Measurements from ENCODE around the gene CALCB.
A peak's percentile ranks its signal among the peaks of the same experiment; 100 is the strongest.
"Not testable (repeated sequence)": the region's sequence is repeated elsewhere in the genome, so short reads cannot be mapped to it uniquely, and the experiment has no call there.

The CALCB gene, protein sequence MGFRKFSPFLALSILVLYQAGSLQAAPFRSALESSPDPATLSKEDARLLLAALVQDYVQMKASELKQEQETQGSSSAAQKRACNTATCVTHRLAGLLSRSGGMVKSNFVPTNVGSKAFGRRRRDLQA

DNA sequence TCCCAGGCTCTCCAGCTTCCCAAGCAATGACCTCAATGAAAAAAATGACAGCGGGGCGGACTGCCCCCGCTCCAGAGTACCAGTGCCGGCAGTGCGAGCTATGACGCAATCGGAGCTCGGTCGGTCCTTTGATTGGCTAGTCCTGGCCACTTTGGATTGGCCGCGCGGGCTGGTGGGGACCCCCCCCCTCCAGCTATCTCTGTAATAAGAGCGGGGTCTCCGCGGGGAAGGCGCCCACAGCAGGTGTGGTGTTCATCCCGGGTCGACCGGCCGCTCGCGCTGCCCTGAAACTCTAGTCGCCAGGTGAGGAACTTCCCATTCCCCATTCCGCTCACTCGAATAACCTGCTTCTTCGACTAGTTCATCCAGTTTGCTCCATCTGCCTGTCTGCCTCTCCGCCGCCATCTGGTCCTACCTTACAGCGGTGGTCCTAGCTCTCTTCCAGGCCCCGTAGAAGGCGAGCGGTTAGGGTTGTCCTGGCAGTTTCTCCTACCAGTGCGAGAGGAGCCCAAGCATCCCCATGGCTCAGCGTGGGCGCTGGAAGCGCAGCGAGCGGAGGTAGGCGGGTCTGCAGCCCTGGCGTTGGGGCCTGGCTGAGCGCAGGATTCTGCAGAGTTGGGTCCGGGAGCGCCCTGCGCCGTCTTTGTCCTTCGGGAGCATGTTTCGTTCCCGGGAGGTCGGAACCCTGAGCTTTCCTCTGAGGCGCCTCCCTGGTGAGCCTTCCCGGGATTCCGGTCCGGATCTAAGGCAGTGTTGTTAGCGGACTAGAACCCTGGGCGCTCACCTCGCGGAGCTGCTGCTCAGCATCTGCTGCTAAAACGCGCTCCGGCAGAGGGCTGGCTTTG is at the start of gene CALCB:
CALCB (plus strand) TSS at position 233 of the 845 bp plus-strand sequence. CDS start 1,126 bp downstream, outside the sequence.
- H3K9ac ChIP-seq (ENCODE audit: low read depth, low read length), result peak within 1 kb of the TSS; percentile 16; the same call in 1 of the 2 replicates
- H3K4me1 ChIP-seq (ENCODE audit: insufficient read depth, low read length), result peaks cover 5% of the 10 kb centered on the region; the same call in 1 of the 2 replicates
- H3K4me3 ChIP-seq (ENCODE audit: low read length), result peak within 1 kb of the TSS; percentile 81
- H3K27ac ChIP-seq (ENCODE audit: low read length), result no peak within 1 kb of the TSS
- no peaks in the 10 kb centered on the region for H3K36me3 ChIP-seq (ENCODE audit: insufficient read depth, low read depth, low read length)
- no peaks in the 10 kb centered on the region; the same call in 1 of the 2 replicates for H3K9me3 ChIP-seq (ENCODE audit: insufficient read depth, low read depth, low read length)
- peaks cover 36% of the 10 kb centered on the region for H3K27me3 ChIP-seq (ENCODE audit: insufficient read depth, low read length)

DNA sequence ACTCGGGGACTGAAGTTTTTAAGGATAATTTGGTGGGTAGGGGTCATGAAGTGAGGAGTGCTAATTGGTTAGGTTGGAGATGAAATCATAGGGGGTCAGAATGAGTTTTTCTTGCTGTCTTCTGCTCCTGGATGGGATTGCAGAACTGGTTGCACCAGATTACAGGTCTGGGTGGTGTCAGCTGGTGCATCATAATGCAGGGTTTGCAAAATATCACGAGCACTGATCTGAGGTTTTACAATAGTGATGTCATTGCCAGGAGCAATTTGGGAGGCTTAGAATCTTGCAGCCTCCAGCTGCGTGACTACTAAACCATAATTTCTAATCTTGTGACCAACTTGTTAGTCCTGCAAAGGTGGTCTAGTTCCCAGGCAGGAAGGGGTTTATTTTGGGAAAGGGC is 46.4 kb upstream of the CALCB start:
- Histone ChIP-seq H3K27me3 (ENCODE audit: insufficient read depth, low read length) (no peaks in the 10 kb centered on the region), H3K9me3 (ENCODE audit: insufficient read depth, low read depth, low read length) (peaks cover 12% of the 10 kb centered on the region; the same call in 1 of the 2 replicates), H3K9ac (ENCODE audit: low read depth, low read length) (no peak overlapping the region), H3K27ac (ENCODE audit: low read length) (no peak overlapping the region), H3K36me3 (ENCODE audit: insufficient read depth, low read depth, low read length) (no peaks in the 10 kb centered on the region), H3K4me1 (ENCODE audit: insufficient read depth, low read length) (peaks cover 3% of the 10 kb centered on the region; the same call in 1 of the 2 replicates), H3K4me3 (ENCODE audit: low read length) (no peak overlapping the region)

DNA sequence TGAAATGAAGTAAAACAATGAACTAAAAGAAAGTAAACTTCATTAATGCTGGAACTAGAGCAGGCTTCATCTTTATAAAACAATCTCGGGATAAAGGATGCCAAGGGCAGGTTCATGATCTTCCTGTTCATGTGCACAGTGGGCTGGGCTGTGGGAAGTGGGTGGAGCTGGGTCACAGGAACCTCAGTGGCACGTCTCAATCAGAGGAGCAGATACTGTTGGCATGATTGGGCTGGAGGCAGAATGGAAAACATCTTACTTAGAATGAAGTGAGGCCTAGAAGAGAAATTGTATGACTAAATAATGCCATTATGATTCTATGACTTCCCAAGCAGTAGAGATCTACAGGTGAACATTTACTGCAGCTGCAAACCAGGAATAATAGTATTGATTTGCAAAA is 45.4 kb upstream of the CALCB start:
- H3K36me3 ChIP-seq (ENCODE audit: insufficient read depth, low read depth, low read length), result no peaks in the 10 kb centered on the region
- no peak overlapping the region for H3K27ac ChIP-seq (ENCODE audit: low read length)
- H3K9ac ChIP-seq (ENCODE audit: low read depth, low read length), result no peak overlapping the region
- H3K4me1 ChIP-seq (ENCODE audit: insufficient read depth, low read length), result peaks cover 3% of the 10 kb centered on the region; the same call in 1 of the 2 replicates
- H3K27me3 ChIP-seq (ENCODE audit: insufficient read depth, low read length), result no peaks in the 10 kb centered on the region
- peaks cover 12% of the 10 kb centered on the region; the same call in 1 of the 2 replicates for H3K9me3 ChIP-seq (ENCODE audit: insufficient read depth, low read depth, low read length)
- H3K4me3 ChIP-seq (ENCODE audit: low read length), result no peak overlapping the region

DNA sequence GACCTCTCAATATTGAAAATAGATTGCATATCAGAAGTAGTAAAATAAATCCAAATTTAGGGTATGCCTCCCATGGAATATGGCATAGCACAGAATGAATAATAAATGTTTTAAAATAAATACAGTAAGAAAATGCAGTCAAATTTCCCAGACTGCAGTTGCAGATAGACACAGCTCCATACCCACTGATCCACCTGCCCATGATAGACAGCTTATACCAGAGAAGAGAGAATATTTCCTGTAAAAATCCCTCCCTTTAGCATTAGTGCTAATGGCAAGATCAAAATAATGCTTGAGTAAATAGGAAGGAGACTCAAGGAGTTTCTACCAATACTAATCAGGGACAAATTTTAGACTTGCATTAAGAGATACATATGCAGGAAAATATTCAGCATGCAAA is 45.0 kb upstream of the CALCB start:
- Histone ChIP-seq H3K9me3 (ENCODE audit: insufficient read depth, low read depth, low read length) (peaks cover 8% of the 10 kb centered on the region; the same call in 1 of the 2 replicates), H3K27me3 (ENCODE audit: insufficient read depth, low read length) (no peaks in the 10 kb centered on the region), H3K36me3 (ENCODE audit: insufficient read depth, low read depth, low read length) (no peaks in the 10 kb centered on the region), H3K4me3 (ENCODE audit: low read length) (no peak overlapping the region), H3K4me1 (ENCODE audit: insufficient read depth, low read length) (peaks cover 3% of the 10 kb centered on the region; the same call in 1 of the 2 replicates), H3K27ac (ENCODE audit: low read length) (no peak overlapping the region), H3K9ac (ENCODE audit: low read depth, low read length) (no peak overlapping the region)

DNA sequence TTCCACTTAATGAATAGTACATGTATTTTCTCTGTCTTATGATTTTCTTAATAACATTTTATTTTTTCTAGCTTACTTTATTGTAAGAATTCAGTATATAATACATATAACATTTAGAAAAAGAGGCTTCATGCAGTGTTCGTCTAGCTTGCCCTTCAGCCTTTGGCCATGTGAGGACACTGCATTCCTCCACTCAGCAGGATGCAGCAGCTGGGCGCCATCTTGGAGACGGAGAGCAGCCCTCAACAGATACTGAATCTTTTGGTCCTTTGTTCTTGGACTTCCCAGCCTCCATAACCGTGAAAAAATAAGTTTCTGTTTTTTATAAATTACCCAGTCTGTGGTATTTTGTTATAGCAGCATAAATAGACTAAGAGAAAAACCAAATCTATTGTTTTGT is 41.4 kb upstream of the CALCB start:
- H3K9ac ChIP-seq (ENCODE audit: low read depth, low read length); H3K4me1 ChIP-seq (ENCODE audit: insufficient read depth, low read length); H3K4me3 ChIP-seq (ENCODE audit: low read length); H3K9me3 ChIP-seq (ENCODE audit: insufficient read depth, low read depth, low read length); H3K27ac ChIP-seq (ENCODE audit: low read length); H3K36me3 ChIP-seq (ENCODE audit: insufficient read depth, low read depth, low read length); H3K27me3 ChIP-seq (ENCODE audit: insufficient read depth, low read length): not testable (repeated sequence)

DNA sequence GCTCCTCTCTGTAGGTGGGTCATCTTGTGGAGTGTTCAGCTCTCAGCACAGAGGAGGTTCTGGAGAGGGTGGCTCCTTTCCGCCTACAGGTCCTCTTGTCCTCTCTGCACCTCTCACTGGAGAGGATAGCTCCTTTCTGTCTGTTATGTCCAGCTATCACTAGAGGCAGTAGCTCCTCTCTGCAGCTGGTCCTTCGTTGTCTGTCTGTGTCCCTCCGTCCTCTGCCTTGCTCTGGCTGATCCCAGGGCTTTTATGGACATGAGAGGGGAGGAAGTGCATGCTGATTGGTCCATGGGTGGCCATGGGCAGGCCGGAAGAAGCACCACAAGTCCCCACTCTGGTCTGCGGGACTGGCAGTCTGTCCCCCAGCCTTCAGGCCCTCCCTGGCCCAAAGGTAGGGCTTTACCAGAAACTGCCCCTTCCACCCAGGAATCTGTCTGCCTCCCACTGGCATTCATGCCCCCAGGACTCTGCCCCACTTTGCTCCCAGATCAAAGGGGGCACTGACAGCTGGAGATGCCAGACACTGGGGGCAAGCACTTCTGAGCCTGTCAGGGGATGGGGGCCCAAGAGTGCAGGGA is 38.6 kb upstream of the CALCB start:
- Histone ChIP-seq H3K27ac (ENCODE audit: low read length) (no peak overlapping the region), H3K27me3 (ENCODE audit: insufficient read depth, low read length) (no peaks in the 10 kb centered on the region), H3K9ac (ENCODE audit: low read depth, low read length) (no peak overlapping the region), H3K4me3 (ENCODE audit: low read length) (peak overlapping the region; percentile 22; the same call in 1 of the 2 replicates), H3K4me1 (ENCODE audit: insufficient read depth, low read length) (no peaks in the 10 kb centered on the region), H3K36me3 (ENCODE audit: insufficient read depth, low read depth, low read length) (no peaks in the 10 kb centered on the region), H3K9me3 (ENCODE audit: insufficient read depth, low read depth, low read length) (no peaks in the 10 kb centered on the region)

DNA sequence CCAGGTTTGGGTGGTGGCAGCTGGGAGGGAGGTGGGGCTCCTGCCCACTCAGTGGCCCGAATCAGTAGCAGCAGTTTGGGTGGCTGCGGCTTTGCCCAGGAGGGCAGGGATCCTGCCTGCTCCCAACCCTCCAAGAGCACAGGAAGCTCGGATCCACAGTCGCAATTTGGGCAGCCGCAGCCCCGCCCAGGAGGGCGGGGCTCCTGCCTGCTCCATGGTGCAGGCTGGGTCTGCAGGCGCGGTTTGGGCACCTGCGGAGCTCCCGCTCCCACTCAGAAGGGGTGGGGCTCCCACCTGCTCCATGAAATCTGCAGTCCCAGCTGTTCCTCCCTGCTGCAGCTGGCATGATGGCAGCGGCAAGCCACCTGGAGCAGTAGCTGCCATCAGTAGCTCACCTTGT is 38.1 kb upstream of the CALCB start:
- H3K9me3 ChIP-seq (ENCODE audit: insufficient read depth, low read depth, low read length), result no peaks in the 10 kb centered on the region
- H3K36me3 ChIP-seq (ENCODE audit: insufficient read depth, low read depth, low read length), result no peaks in the 10 kb centered on the region
- H3K9ac ChIP-seq (ENCODE audit: low read depth, low read length), result no peak overlapping the region
- H3K27me3 ChIP-seq (ENCODE audit: insufficient read depth, low read length), result no peaks in the 10 kb centered on the region
- H3K27ac ChIP-seq (ENCODE audit: low read length), result no peak overlapping the region
- peak overlapping the region; percentile 34; the same call in 1 of the 2 replicates for H3K4me3 ChIP-seq (ENCODE audit: low read length)
- H3K4me1 ChIP-seq (ENCODE audit: insufficient read depth, low read length), result peaks cover under 1% of the 10 kb centered on the region; the same call in 1 of the 2 replicates

DNA sequence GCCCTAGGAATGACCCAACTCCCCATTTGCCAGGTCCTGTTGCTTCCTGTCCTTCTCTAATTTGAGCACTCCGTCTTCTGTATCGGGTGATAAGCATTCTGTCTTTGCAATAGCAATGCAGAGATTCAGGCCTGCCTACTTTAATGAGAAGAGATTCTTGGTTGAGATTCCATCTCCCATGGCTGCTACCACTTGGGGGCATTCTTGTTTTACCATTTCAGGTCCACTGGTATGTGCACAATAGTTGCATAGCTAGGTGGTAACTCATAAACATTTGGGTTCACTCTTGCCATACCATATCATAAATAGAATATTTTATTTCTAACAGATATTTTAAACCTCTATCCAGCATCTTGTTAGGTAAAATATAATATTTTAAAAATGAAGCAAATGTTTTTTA is 34.4 kb upstream of the CALCB start:
- no peaks in the 10 kb centered on the region for H3K9me3 ChIP-seq (ENCODE audit: insufficient read depth, low read depth, low read length)
- H3K27me3 ChIP-seq (ENCODE audit: insufficient read depth, low read length), result no peaks in the 10 kb centered on the region
- H3K4me1 ChIP-seq (ENCODE audit: insufficient read depth, low read length), result peaks cover 19% of the 10 kb centered on the region
- H3K36me3 ChIP-seq (ENCODE audit: insufficient read depth, low read depth, low read length), result no peaks in the 10 kb centered on the region
- no peak overlapping the region for H3K4me3 ChIP-seq (ENCODE audit: low read length)
- no peak overlapping the region for H3K27ac ChIP-seq (ENCODE audit: low read length)
- H3K9ac ChIP-seq (ENCODE audit: low read depth, low read length), result no peak overlapping the region

DNA sequence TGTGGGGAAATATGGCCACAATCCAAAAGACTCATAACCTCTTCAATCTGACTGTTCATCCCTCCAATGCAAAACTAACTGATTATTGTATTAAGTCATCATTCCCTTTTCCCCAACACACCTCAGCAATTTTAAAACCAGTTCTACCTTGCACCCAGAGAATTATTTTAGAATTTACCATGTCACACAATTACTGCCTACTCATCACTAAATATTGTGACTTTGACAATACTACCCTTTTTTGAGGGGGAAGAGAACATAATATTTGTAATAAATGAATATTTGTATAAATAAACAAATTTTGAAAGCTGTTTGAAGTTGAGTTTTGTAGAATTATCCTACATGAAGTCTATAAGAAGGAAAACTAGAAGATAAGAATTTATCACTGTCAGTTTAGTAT is 28.2 kb upstream of the CALCB start:
- Histone ChIP-seq H3K4me3 (ENCODE audit: low read length) (no peak overlapping the region), H3K27me3 (ENCODE audit: insufficient read depth, low read length) (no peaks in the 10 kb centered on the region), H3K4me1 (ENCODE audit: insufficient read depth, low read length) (peaks cover 19% of the 10 kb centered on the region), H3K9me3 (ENCODE audit: insufficient read depth, low read depth, low read length) (no peaks in the 10 kb centered on the region), H3K27ac (ENCODE audit: low read length) (no peak overlapping the region), H3K9ac (ENCODE audit: low read depth, low read length) (no peak overlapping the region), H3K36me3 (ENCODE audit: insufficient read depth, low read depth, low read length) (no peaks in the 10 kb centered on the region)

DNA sequence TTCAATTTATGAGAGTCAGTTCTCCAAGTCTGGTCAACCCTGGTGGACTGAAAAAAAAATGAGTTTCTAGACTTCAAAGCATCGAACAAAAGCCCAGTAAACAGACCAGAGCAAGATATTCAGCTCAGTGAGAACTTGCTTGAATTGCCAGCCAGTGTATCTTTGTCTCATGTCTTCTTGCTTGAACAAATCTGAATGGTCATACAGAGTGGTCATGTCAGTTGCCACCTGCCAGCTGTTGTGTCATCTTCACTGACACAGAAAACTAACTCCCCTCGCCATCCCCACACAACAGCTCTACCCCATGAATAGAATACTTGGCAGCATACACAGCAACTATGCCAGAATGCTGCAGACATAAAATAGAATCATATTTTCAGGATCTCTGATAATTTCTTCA is 27.5 kb upstream of the CALCB start:
- H3K36me3 ChIP-seq (ENCODE audit: insufficient read depth, low read depth, low read length), result no peaks in the 10 kb centered on the region

DNA sequence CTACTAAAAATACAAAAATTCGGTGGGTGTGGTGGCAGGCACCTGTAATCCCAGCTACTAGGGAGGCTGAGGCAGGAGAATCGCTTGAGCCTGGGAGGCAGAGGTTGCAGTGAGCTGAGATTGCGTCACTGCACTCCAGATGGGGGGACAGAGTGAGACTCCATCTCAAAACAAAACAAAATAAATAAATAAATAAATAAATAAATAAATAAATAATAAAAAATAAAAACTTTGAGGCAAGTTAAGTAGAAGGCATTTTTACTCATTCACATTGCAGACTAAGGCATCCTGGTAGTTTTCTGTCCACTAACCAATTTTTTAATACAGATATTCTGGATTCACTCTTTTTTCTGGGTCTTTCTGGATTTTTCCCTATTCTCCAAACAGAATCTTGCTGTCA is 26.7 kb upstream of the CALCB start:
- H3K27ac ChIP-seq (ENCODE audit: low read length); H3K36me3 ChIP-seq (ENCODE audit: insufficient read depth, low read depth, low read length): not testable (repeated sequence)

More for the DNA sequence above, 27.5 kb upstream of the CALCB start:
- peaks cover 16% of the 10 kb centered on the region for H3K4me1 ChIP-seq (ENCODE audit: insufficient read depth, low read length)
- H3K27me3 ChIP-seq (ENCODE audit: insufficient read depth, low read length), result no peaks in the 10 kb centered on the region
- no peak overlapping the region for H3K9ac ChIP-seq (ENCODE audit: low read depth, low read length)
- no peaks in the 10 kb centered on the region for H3K9me3 ChIP-seq (ENCODE audit: insufficient read depth, low read depth, low read length)
- H3K4me3 ChIP-seq (ENCODE audit: low read length), result no peak overlapping the region
- H3K27ac ChIP-seq (ENCODE audit: low read length), result no peak overlapping the region

More for the DNA sequence above, 26.7 kb upstream of the CALCB start:
- H3K4me3 ChIP-seq (ENCODE audit: low read length); H3K9ac ChIP-seq (ENCODE audit: low read depth, low read length); H3K27me3 ChIP-seq (ENCODE audit: insufficient read depth, low read length); H3K4me1 ChIP-seq (ENCODE audit: insufficient read depth, low read length); H3K9me3 ChIP-seq (ENCODE audit: insufficient read depth, low read depth, low read length): not testable (repeated sequence)
